OCI-LY7 (cell line): Measurements from ENCODE around the gene DGUOK. TPM values are rescaled to one million over a fixed set of nuclear protein-coding genes. Genes with fewer than 3 reads are reported as not detected.

ENCODE experiments used
- BruUV-seq: library from RNA; stranded (reverse); fragments of 400-500 nt; replicated peaks from 2 replicates; lab custom pipeline; 2021; lab: Mats Ljungman, UMichigan
- CTCF ChIA-PET: fragments of 300-600 bp; sonication (Branson Sonifier 250); formaldehyde crosslinking; loops from one replicate; lab custom pipeline; 2022; ENCODE audit warnings: antibody characterized with exemption; ENCODE audit not compliant: unreplicated experiment; lab: Charles Lee
- POLR2A ChIA-PET: fragments of 300-600 bp; sonication (Branson Sonifier 250); formaldehyde crosslinking; loops from one replicate; lab custom pipeline; 2022; ENCODE audit warnings: antibody characterized with exemption; lab: Charles Lee
- DNase-seq: peaks from one replicate; pipeline ENCODE4 v3.0.0-alpha.2; 2015; ENCODE audit warnings: low spot score
- H2AFZ ChIP-seq: fragments of 200-600 bp; sonication (generic), shearing (Covaris generic); 2 replicates; pipeline ENCODE4 v1.6.1; 2014; ENCODE audit warnings: mild to moderate bottlenecking, antibody characterized with exemption, low read length, moderate library complexity
- H3K27ac ChIP-seq: fragments of 200-600 bp; sonication (generic); 2 replicates; pipeline ENCODE4 v1.5.1; 2014; ENCODE audit warnings: mixed run types, low read depth, mild to moderate bottlenecking, moderate library complexity, low read length, inconsistent platforms; ENCODE audit not compliant: poor library complexity, severe bottlenecking
- H3K36me3 ChIP-seq: fragments of 200-600 bp; sonication (generic); 2 replicates; pipeline ENCODE4 v1.6.1; 2014; ENCODE audit warnings: mild to moderate bottlenecking, antibody characterized with exemption, low read length, moderate library complexity, mixed read lengths; ENCODE audit not compliant: insufficient read depth
- H3K4me1 ChIP-seq: fragments of 200-600 bp; sonication (generic); 2 replicates; pipeline ENCODE4 v1.5.1; 2014; ENCODE audit warnings: mild to moderate bottlenecking, low read length; ENCODE audit not compliant: insufficient read depth, poor library complexity, severe bottlenecking
- H3K4me2 ChIP-seq: fragments of 200-600 bp; sonication (generic); 2 replicates; pipeline ENCODE4 v1.6.1; 2014; ENCODE audit warnings: mild to moderate bottlenecking, low read length
- H3K4me3 ChIP-seq: fragments of 200-600 bp; sonication (generic); 2 replicates; pipeline ENCODE4 v1.5.1; 2014; ENCODE audit warnings: mild to moderate bottlenecking, low read depth, low read length; ENCODE audit not compliant: poor library complexity, severe bottlenecking
- H3K79me2 ChIP-seq: fragments of 200-600 bp; sonication (generic); 2 replicates; pipeline ENCODE4 v1.6.1; 2016; ENCODE audit warnings: low read depth, mild to moderate bottlenecking, low read length, moderate library complexity, mixed read lengths; ENCODE audit not compliant: insufficient read depth
- H3K9me2 ChIP-seq: fragments of 200-600 bp; sonication (generic); 2 replicates; pipeline ENCODE4 v1.6.1; 2016; ENCODE audit warnings: mild to moderate bottlenecking, low read length, mixed read lengths; ENCODE audit not compliant: insufficient read depth
- H3K9me3 ChIP-seq: fragments of 200-600 bp; sonication (generic); 2 replicates; pipeline ENCODE4 v1.6.1; 2014; ENCODE audit warnings: mild to moderate bottlenecking, mixed run types, low read length, mixed read lengths
- H4K20me1 ChIP-seq: fragments of 200-600 bp; sonication (generic); 2 replicates; pipeline ENCODE4 v1.6.1; 2014; ENCODE audit warnings: mild to moderate bottlenecking, antibody characterized with exemption, low read length, moderate library complexity, mixed read lengths; ENCODE audit not compliant: insufficient read depth
- EZH2phosphoT487 ChIP-seq: fragments of 200-600 bp; sonication (generic); IDR thresholded peaks from 2 replicates; pipeline ENCODE4 v1.6.1; 2018; ENCODE audit warnings: low read depth, borderline replicate concordance, mild to moderate bottlenecking, mixed run types, antibody characterized with exemption, low read length, moderate library complexity, mixed read lengths
- intact Hi-C: fragments of 100-400 bp; cut with micrococcal nuclease; formaldehyde crosslinking; loops from one replicate; pipeline ENCODE4 v1.10.0; 2022; ENCODE audit not compliant: unreplicated experiment
- total RNA-seq, 2 experiments: library from RNA; depleted of rRNA in 1 of 2; stranded (reverse); fragments of >200 nt in 1 of 2; shearing (Covaris generic) in 1 of 2; gene quantifications; 2 replicates each; pipeline ENCODE4 v1.2.3, GENCODE V29; 2014 to 2022
- TF ChIP-seq, protein P1 (sequence below): fragments of 200-600 bp; sonication (generic); conservative IDR thresholded peaks from 2 replicates; pipeline ENCODE4 v1.5.1; 2014; ENCODE audit warnings: mild to moderate bottlenecking, antibody characterized with exemption, low read length, moderate library complexity, mixed read lengths

DGUOK gene
- total RNA-seq, 2 experiments from 2014 or later, result 73.4 to 91.8 TPM

DNA sequence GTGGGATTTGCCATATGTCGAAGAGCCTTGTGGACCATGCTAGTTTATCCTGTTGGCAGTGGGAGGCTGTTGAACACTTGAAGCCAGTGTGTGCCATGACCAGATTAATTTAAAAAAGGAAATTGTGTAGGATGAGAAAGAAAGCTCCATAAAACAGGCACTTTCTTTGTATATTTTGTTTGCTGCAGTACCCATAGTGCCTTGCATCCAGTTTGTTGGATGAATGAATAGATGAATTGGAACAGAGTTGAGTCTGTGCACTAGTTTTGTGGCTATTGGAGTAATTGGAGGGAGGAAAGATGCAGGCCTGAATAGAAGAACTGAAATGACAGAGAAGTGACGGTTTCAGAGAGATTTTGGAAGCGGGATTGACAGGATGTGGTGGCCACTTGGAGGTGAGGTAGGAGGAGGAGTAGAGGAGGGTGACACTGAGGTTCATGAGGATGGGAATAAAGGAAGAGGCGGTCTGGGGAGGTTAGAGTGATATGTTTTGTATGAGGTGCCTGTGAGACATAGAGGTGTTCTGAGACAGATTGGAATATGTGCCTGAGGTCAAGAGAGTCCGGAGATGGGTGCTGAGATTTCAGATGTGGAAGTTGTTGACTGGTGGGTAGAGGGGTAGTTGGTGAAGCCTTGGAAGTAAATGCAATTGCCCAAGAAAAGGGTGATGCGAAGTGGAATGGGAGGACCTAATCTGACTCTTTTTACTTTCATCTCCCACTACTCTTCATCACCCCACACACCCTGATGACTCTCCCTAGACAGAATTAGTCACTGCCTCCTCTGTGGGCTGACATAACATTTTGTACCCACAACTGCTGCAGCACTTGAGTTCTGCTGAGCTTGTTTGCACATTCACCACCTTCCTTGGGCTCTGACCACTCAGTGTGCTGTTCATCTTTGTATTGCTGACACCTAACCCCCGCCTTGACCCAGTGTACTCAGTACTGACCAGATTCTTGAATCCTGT is 5.1 kb downstream of the DGUOK start:
- H3K4me1 ChIP-seq, result peaks cover 27% of the 10 kb centered on the region
- no peak overlapping the region for H2AFZ ChIP-seq
- intact Hi-C loops, result no loop called here
- H3K9me2 ChIP-seq, result no peaks in the 10 kb centered on the region
- no peak overlapping the region for H3K4me3 ChIP-seq
- no TSS peak for BruUV-seq
- H3K4me2 ChIP-seq, result no peak overlapping the region
- POLR2A ChIA-PET, result no interaction called here
- H3K36me3 ChIP-seq, result peaks cover 67% of the 10 kb centered on the region
- peaks cover 77% of the 10 kb centered on the region for H3K79me2 ChIP-seq
- CTCF ChIA-PET, result no interaction called here
- H4K20me1 ChIP-seq, result peaks cover 25% of the 10 kb centered on the region; the same call in 1 of the 2 replicates
- no peak for DNase-seq
- no peak overlapping the region for H3K27ac ChIP-seq
- no peaks in the 10 kb centered on the region for H3K9me3 ChIP-seq
- no peak for TF ChIP-seq EZH2phosphoT487
- TF ChIP-seq, protein P1, sequence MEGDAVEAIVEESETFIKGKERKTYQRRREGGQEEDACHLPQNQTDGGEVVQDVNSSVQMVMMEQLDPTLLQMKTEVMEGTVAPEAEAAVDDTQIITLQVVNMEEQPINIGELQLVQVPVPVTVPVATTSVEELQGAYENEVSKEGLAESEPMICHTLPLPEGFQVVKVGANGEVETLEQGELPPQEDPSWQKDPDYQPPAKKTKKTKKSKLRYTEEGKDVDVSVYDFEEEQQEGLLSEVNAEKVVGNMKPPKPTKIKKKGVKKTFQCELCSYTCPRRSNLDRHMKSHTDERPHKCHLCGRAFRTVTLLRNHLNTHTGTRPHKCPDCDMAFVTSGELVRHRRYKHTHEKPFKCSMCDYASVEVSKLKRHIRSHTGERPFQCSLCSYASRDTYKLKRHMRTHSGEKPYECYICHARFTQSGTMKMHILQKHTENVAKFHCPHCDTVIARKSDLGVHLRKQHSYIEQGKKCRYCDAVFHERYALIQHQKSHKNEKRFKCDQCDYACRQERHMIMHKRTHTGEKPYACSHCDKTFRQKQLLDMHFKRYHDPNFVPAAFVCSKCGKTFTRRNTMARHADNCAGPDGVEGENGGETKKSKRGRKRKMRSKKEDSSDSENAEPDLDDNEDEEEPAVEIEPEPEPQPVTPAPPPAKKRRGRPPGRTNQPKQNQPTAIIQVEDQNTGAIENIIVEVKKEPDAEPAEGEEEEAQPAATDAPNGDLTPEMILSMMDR, result no peak

DNA sequence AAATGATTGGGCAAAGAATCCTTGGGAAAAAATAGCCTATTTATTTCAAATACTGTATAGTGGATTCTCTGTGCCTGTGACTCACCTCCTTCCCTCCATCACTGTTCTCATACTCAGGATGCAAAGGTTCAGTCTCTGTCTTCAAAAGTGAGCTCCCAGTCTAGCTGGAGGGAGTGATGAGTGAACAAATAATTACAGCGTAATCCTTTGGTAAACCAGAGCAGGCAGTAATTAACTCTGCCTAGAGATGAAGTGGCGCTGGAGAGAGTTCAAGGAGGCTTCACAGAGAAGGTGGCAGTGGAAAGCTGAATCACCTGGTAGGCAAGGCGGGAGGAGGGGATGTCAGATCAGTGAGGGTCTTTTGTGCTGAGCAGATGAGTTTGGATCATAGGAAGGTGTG is 6.5 kb downstream of the DGUOK start:
- Histone ChIP-seq H3K36me3 (peaks cover 80% of the 10 kb centered on the region), H2AFZ (no peak overlapping the region), H3K4me1 (peaks cover 21% of the 10 kb centered on the region), H3K9me2 (no peaks in the 10 kb centered on the region), H3K9me3 (no peaks in the 10 kb centered on the region), H3K79me2 (peaks cover 73% of the 10 kb centered on the region), H3K4me3 (no peak overlapping the region), H3K27ac (no peak overlapping the region), H3K4me2 (no peak overlapping the region), H4K20me1 (peaks cover 28% of the 10 kb centered on the region; the same call in 1 of the 2 replicates)
- no TSS peak for BruUV-seq
- ChIA-PET CTCF (no interaction called here), POLR2A (interaction anchor here (0.9 to 1.7 kb wide), 4 partner anchors 8 to 37 kb away, joined by 3 to 5 read pairs (median 4); no protein-coding TSS in a partner anchor)
- DNase-seq, result no peak
- TF ChIP-seq, protein P1, result no peak
- no peak for TF ChIP-seq EZH2phosphoT487
- intact Hi-C loops, result no loop called here

DNA sequence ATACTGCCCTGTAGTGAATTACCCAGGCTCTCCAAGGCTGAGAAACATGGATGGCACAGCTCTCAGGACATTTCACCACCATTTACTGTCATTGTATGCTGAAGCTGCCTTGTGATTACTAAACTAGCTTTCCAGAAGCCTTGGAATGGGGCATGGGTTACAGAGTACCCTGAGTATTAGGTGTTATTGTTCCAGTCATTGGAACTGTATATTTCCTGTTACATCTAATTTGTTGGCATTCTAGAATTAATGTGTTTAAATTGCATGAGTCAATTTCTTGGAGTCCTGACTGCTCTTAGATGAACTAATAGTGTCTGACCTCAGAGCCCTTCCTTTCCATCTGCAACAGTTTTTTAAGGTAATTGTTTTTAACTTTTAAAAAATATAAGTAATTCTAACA is 9.0 kb downstream of the DGUOK start:
- peaks cover 72% of the 10 kb centered on the region for H3K79me2 ChIP-seq
- H3K27ac ChIP-seq, result no peak overlapping the region
- TF ChIP-seq EZH2phosphoT487, result no peak
- TF ChIP-seq, protein P1, result no peak
- peaks cover 91% of the 10 kb centered on the region for H3K36me3 ChIP-seq
- H3K4me3 ChIP-seq, result no peak overlapping the region
- H4K20me1 ChIP-seq, result peaks cover 15% of the 10 kb centered on the region; the same call in 1 of the 2 replicates
- H3K4me1 ChIP-seq, result no peaks in the 10 kb centered on the region
- no peaks in the 10 kb centered on the region for H3K9me3 ChIP-seq
- no TSS peak for BruUV-seq
- POLR2A ChIA-PET, result interaction anchor here (1.1 to 1.4 kb wide), 2 partner anchors 9 to 24 kb away, joined by 3 read pairs; partner anchors contain the start of gene DGUOK
- no peak overlapping the region for H2AFZ ChIP-seq
- CTCF ChIA-PET, result no interaction called here
- DNase-seq, result no peak
- no peaks in the 10 kb centered on the region for H3K9me2 ChIP-seq
- no peak overlapping the region for H3K4me2 ChIP-seq
- intact Hi-C loops, result no loop called here
